ENCODE data around the gene DBN1.

DNA sequence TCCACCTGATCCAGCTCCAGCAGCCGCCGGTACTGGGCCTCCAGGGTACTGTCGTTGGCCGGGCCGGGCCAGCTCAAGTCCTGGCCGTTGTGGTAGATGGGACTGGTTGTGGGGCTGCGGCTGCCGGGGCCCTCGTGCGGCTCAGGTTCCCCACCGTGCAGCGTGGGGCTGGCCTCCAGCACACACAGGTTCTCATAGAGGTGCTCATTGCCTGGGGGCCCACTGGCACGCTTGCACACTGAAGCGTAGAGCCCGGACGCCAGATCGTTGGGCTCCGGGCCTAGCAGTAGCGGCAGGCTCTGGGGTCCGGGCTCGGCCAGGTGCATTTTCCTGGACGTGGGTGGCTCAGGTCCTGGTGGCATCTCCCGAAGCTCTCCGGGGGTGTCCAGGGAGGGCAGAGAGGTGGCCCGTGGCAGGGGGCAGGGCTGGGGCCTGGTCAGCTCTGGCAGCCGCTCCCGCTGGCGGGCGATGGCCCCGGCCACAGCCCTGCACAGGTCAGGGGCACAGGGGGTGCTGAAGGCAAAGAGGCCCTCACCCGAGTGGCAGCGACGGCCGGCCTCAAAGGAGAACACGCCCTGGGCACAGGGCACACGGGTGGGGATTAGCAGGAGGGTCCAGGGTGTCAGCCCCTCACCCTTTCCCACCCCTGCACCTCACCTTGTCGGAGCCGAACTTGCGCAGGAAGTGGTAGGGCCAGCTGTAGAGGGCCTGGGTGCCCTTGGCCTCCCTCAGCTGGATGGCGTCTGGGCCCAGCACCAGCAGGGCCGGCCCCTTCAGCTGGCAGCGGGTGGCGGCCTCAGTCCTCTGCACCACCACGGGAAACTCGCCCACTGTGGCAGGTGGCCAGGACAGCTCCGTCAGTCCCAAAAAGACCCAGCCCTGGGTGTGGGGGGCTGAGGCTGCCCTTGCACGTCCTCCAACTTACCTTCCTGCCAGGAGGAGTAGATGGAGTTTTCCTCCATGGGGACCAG lies 30.9 kb upstream of the DBN1 start:
- TF ChIP-seq, protein P1, sequence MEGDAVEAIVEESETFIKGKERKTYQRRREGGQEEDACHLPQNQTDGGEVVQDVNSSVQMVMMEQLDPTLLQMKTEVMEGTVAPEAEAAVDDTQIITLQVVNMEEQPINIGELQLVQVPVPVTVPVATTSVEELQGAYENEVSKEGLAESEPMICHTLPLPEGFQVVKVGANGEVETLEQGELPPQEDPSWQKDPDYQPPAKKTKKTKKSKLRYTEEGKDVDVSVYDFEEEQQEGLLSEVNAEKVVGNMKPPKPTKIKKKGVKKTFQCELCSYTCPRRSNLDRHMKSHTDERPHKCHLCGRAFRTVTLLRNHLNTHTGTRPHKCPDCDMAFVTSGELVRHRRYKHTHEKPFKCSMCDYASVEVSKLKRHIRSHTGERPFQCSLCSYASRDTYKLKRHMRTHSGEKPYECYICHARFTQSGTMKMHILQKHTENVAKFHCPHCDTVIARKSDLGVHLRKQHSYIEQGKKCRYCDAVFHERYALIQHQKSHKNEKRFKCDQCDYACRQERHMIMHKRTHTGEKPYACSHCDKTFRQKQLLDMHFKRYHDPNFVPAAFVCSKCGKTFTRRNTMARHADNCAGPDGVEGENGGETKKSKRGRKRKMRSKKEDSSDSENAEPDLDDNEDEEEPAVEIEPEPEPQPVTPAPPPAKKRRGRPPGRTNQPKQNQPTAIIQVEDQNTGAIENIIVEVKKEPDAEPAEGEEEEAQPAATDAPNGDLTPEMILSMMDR (conservative IDR thresholded peaks at IDR 0.05; ENCODE audit: low read depth, low read length) = no peak
- no peak for TF ChIP-seq EZH2 (IDR thresholded peaks at IDR 0.05; ENCODE audit: borderline replicate concordance, low read depth, low read length, poor library complexity, severe bottlenecking)

All from A673 (cell line).